Measurements from ENCODE around the gene EFTUD2. TPM values are rescaled to one million over a fixed set of nuclear protein-coding genes. Genes with fewer than 3 reads are reported as not detected.
A peak's percentile ranks its signal among the peaks of the same experiment; 100 is the strongest.

The EFTUD2 gene
- total RNA-seq, 1 donor from 2014 or later: 102 TPM

DNA sequence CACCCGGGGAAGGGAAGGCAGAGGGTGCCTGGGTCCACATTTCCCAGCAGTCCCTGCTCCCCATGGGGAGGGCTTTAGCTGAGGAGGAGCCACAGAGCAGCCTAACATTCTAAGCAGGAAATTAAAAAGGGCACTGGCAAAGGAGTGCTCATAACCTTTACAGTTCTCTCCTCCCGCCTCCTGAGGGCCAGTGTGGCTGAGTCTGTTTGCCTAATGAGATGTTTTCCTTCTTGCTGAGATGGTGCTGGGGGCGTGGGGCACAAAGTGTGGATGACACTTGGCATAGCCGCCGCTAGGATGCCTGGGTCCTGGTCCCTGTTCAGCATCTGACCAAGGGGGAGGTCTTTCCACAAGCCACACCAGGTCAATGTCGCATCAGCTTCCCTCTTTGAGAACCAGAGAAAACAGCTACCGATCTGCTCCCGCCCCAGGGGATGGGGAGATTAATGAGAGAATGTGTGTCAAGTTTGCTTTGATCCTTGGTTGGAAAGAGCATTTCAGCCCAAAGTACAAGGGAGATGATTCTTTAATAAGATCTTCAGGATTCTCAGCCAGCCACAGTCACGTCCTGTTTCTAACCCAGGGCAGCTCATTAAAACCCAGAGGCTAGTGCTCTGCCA is 42.6 kb upstream of the EFTUD2 start:
- no peaks in the 10 kb centered on the region for H3K27me3 Mint-ChIP-seq (ENCODE audit: unreplicated experiment)
- H3K4me1 Mint-ChIP-seq (ENCODE audit: unreplicated experiment): peaks cover 37% of the 10 kb centered on the region
- no peaks in the 10 kb centered on the region for H3K9me3 Mint-ChIP-seq (ENCODE audit: unreplicated experiment)
- H3K36me3 Mint-ChIP-seq (ENCODE audit: unreplicated experiment): peaks cover 3% of the 10 kb centered on the region
- H3K27ac Mint-ChIP-seq (ENCODE audit: unreplicated experiment): peak overlapping the region; percentile 63
- TF ChIP-seq CTCF (IDR thresholded peaks at IDR 0.05): no peak
- H3K4me3 Mint-ChIP-seq (ENCODE audit: unreplicated experiment): no peak overlapping the region
- DNase-seq (ENCODE audit: extremely low spot score, unreplicated experiment): no peak

DNA sequence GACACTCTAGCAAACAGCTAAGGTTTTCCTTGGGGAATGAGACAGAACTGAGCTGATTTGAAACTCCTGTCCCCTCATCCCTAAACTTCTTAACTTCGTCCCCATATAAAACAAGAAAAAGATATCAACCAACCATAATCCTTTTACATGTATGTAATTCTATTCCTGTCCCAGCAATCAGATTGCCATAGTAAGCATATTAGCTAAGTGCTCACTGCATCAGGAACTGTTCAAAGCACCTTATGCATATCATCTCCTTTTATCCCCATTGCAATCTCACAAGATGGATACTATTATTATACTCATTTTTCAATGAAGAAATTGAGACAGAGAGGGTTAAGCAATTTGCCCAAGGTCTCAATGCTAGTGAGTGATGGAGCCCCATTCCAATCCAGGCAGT is 41.5 kb upstream of the EFTUD2 start:
- no peaks in the 10 kb centered on the region for H3K9me3 Mint-ChIP-seq (ENCODE audit: unreplicated experiment)
- H3K36me3 Mint-ChIP-seq (ENCODE audit: unreplicated experiment): peaks cover 3% of the 10 kb centered on the region
- TF ChIP-seq CTCF (IDR thresholded peaks at IDR 0.05): no peak
- H3K27me3 Mint-ChIP-seq (ENCODE audit: unreplicated experiment): no peaks in the 10 kb centered on the region
- DNase-seq (ENCODE audit: extremely low spot score, unreplicated experiment): no peak
- H3K27ac Mint-ChIP-seq (ENCODE audit: unreplicated experiment): peak overlapping the region; percentile 58
- H3K4me1 Mint-ChIP-seq (ENCODE audit: unreplicated experiment): peaks cover 29% of the 10 kb centered on the region
- no peak overlapping the region for H3K4me3 Mint-ChIP-seq (ENCODE audit: unreplicated experiment)

GRCh38 chr17:44940317-44940716 is 41.1 kb upstream of the EFTUD2 start:
- H3K27ac Mint-ChIP-seq (ENCODE audit: unreplicated experiment): peak overlapping the region; percentile 58
- H3K4me1 Mint-ChIP-seq (ENCODE audit: unreplicated experiment): peaks cover 29% of the 10 kb centered on the region
- H3K9me3 Mint-ChIP-seq (ENCODE audit: unreplicated experiment): no peaks in the 10 kb centered on the region
- DNase-seq (ENCODE audit: extremely low spot score, unreplicated experiment): no peak
- H3K36me3 Mint-ChIP-seq (ENCODE audit: unreplicated experiment): peaks cover 4% of the 10 kb centered on the region
- no peaks in the 10 kb centered on the region for H3K27me3 Mint-ChIP-seq (ENCODE audit: unreplicated experiment)
- H3K4me3 Mint-ChIP-seq (ENCODE audit: unreplicated experiment): no peak overlapping the region
- no peak for TF ChIP-seq CTCF (IDR thresholded peaks at IDR 0.05)

DNA sequence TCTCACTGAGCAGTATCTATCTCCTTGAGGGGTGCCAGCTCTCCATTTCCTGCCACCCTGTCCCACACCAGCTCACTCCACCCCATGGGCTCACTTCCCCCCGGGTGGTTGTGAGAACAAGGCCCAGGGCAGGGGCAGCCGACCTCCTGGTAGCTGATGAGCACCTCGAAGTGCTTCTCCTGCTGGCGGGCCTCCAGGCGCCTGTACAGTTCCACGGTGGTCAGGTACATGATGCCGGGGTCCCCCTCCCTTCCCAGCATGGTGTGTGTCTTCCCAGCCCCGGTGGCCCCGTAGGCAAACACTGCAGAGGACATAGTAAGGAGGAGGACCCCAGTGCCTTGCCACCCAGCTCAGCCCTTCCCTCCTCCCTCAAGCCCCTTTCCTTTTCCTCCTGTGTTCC is 35.9 kb upstream of the EFTUD2 start:
- H3K4me1 Mint-ChIP-seq (ENCODE audit: unreplicated experiment): peaks cover 3% of the 10 kb centered on the region

DNA sequence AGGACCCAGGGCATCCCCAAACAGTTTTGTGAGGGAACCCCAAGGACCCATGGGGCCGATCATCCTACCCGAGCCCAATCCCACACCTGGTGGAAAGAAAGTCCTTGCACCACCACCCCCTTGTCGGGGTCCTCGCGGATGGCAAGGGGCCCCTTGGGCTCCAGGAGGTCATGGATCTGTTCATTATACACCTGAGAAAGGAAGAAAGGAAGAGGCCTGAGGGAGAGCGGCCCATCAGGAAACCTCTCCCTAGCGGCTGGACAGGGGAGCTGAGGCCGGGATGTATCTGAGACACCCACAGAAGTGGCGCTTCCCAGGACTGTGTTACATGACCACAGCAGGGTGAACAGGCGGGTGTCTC is 35.5 kb upstream of the EFTUD2 start:
- Mint-ChIP-seq H3K27ac (ENCODE audit: unreplicated experiment) (no peak overlapping the region), H3K4me1 (ENCODE audit: unreplicated experiment) (no peaks in the 10 kb centered on the region), H3K9me3 (ENCODE audit: unreplicated experiment) (no peaks in the 10 kb centered on the region), H3K4me3 (ENCODE audit: unreplicated experiment) (no peak overlapping the region), H3K36me3 (ENCODE audit: unreplicated experiment) (peaks cover 6% of the 10 kb centered on the region), H3K27me3 (ENCODE audit: unreplicated experiment) (no peaks in the 10 kb centered on the region)
- no peak for TF ChIP-seq CTCF (IDR thresholded peaks at IDR 0.05)
- DNase-seq (ENCODE audit: extremely low spot score, unreplicated experiment): no peak

More for the DNA sequence above, 35.9 kb upstream of the EFTUD2 start:
- TF ChIP-seq CTCF (IDR thresholded peaks at IDR 0.05): no peak
- H3K27ac Mint-ChIP-seq (ENCODE audit: unreplicated experiment): no peak overlapping the region
- DNase-seq (ENCODE audit: extremely low spot score, unreplicated experiment): no peak
- H3K27me3 Mint-ChIP-seq (ENCODE audit: unreplicated experiment): no peaks in the 10 kb centered on the region
- no peaks in the 10 kb centered on the region for H3K9me3 Mint-ChIP-seq (ENCODE audit: unreplicated experiment)
- peaks cover 6% of the 10 kb centered on the region for H3K36me3 Mint-ChIP-seq (ENCODE audit: unreplicated experiment)
- no peak overlapping the region for H3K4me3 Mint-ChIP-seq (ENCODE audit: unreplicated experiment)

All from osteocyte (in vitro differentiated cells).